Activated CD8-positive, alpha-beta memory T cell treated with anti-CD3 and anti-CD28 coated beads, Interleukin-2, amount 50 U/mL, for 1 hour (primary cell): ENCODE data around the gene MICAL3.

Source experiments
- DNase-seq: peaks from one replicate; pipeline ENCODE4 v3.0.0-alpha.2; 2020; ENCODE audit errors: extremely low read depth

MICAL3 gene

GRCh38 chr22:17972385-17973191 is 51.8 kb downstream of the MICAL3 start:
- no peak for DNase-seq

- DNase-seq: no peak
Observed at GRCh38 chr22:17971711-17972110, 52.6 kb downstream of the MICAL3 start.

GRCh38 chr22:17970201-17970708 is 54.1 kb downstream of the MICAL3 start:
- no peak for DNase-seq

GRCh38 chr22:17969701-17970113 is 54.7 kb downstream of the MICAL3 start:
- DNase-seq: no peak

GRCh38 chr22:17968126-17968525 is 56.2 kb downstream of the MICAL3 start:
- DNase-seq: no peak

- DNase-seq: no peak
Observed at GRCh38 chr22:17966403-17966717, 58.0 kb downstream of the MICAL3 start.

- DNase-seq: no peak
Observed at GRCh38 chr22:17965538-17966402, 58.6 kb downstream of the MICAL3 start.

- DNase-seq: no peak
Observed at GRCh38 chr22:17964643-17965042, 59.7 kb downstream of the MICAL3 start.

- DNase-seq: no peak
Observed at GRCh38 chr22:17964156-17964555, 60.2 kb downstream of the MICAL3 start.

- DNase-seq: no peak
Observed at GRCh38 chr22:17963015-17963414, 61.3 kb downstream of the MICAL3 start.

GRCh38 chr22:17962168-17962567 is 62.2 kb downstream of the MICAL3 start:
- DNase-seq: no peak

GRCh38 chr22:17961446-17961729 is 63.0 kb downstream of the MICAL3 start:
- DNase-seq: no peak

- no peak for DNase-seq
Observed at GRCh38 chr22:17960695-17961445, 63.5 kb downstream of the MICAL3 start.

- DNase-seq: no peak
Observed at GRCh38 chr22:17960011-17960410, 64.3 kb downstream of the MICAL3 start.

GRCh38 chr22:17958166-17958565 is 66.2 kb downstream of the MICAL3 start:
- no peak for DNase-seq

GRCh38 chr22:17957693-17958092 is 66.7 kb downstream of the MICAL3 start:
- DNase-seq: no peak

- no peak for DNase-seq
Observed at GRCh38 chr22:17957204-17957603, 67.2 kb downstream of the MICAL3 start.

- DNase-seq: no peak
Observed at GRCh38 chr22:17956630-17957029, 67.7 kb downstream of the MICAL3 start.

- no peak for DNase-seq
Observed at GRCh38 chr22:17955590-17956379, 68.6 kb downstream of the MICAL3 start.

GRCh38 chr22:17954860-17955587 is 69.3 kb downstream of the MICAL3 start:
- DNase-seq: no peak
